Endothelial cell of hepatic sinusoid (primary cell): Measurements from ENCODE around the gene NDRG3.

Experiments
- in situ Hi-C: cut with HindIII; loops from 2 replicates; pipeline ENCODE4 v1.10.0; 2017; ENCODE audit warnings: low sequenced_read_pairs

Gene NDRG3

GRCh38 chr20:36745927-36746659 is at the start of gene NDRG3:
TSS of gene NDRG3 (minus strand) at chr20:36746090. CDS start at chr20:36721735, 24,355 bp downstream.
- in situ Hi-C loops = no loop called here

GRCh38 chr20:36794116-36794474 is 48.2 kb upstream of the NDRG3 start:
- in situ Hi-C loops = no loop called here

- in situ Hi-C loops = no loop called here
These were observed 47.6 kb upstream of the NDRG3 start for GRCh38 chr20:36793294-36794115.

- in situ Hi-C loops = no loop called here
These were observed 46.5 kb upstream of the NDRG3 start for GRCh38 chr20:36792422-36792821.

GRCh38 chr20:36791862-36792261 is 46.0 kb upstream of the NDRG3 start:
- in situ Hi-C loops = no loop called here

- in situ Hi-C loops = no loop called here
These were observed 40.8 kb upstream of the NDRG3 start for GRCh38 chr20:36786663-36787062.

GRCh38 chr20:36786246-36786645 is 40.4 kb upstream of the NDRG3 start:
- in situ Hi-C loops = no loop called here

GRCh38 chr20:36785308-36785707 is 39.4 kb upstream of the NDRG3 start:
- in situ Hi-C loops = no loop called here

GRCh38 chr20:36784900-36785299 is 39.0 kb upstream of the NDRG3 start:
- in situ Hi-C loops = no loop called here

- in situ Hi-C loops = no loop called here
These were observed 38.2 kb upstream of the NDRG3 start for GRCh38 chr20:36784116-36784515.

- in situ Hi-C loops = no loop called here
These were observed 33.8 kb upstream of the NDRG3 start for GRCh38 chr20:36779656-36780025.

- in situ Hi-C loops = no loop called here
These were observed 33.2 kb upstream of the NDRG3 start for GRCh38 chr20:36778831-36779655.

GRCh38 chr20:36777576-36777975 is 31.7 kb upstream of the NDRG3 start:
- in situ Hi-C loops = no loop called here

- in situ Hi-C loops = no loop called here
These were observed 31.3 kb upstream of the NDRG3 start for GRCh38 chr20:36777167-36777566.

- in situ Hi-C loops = no loop called here
These were observed 29.9 kb upstream of the NDRG3 start for GRCh38 chr20:36775826-36776225.

- in situ Hi-C loops = no loop called here
These were observed 29.3 kb upstream of the NDRG3 start for GRCh38 chr20:36775196-36775595.

- in situ Hi-C loops = no loop called here
These were observed 27.9 kb upstream of the NDRG3 start, which contains the start of gene DSN1 for GRCh38 chr20:36773597-36774390. TSS of gene DSN1 (minus strand) at chr20:36773763. CDS start at chr20:36771458, 2,305 bp downstream.

GRCh38 chr20:36773107-36773596 is 27.3 kb upstream of the NDRG3 start:
- in situ Hi-C loops = no loop called here

- in situ Hi-C loops = no loop called here
These were observed 24.8 kb upstream of the NDRG3 start for GRCh38 chr20:36770680-36771079.

- in situ Hi-C loops = no loop called here
These were observed 23.0 kb upstream of the NDRG3 start for GRCh38 chr20:36768768-36769430.
